ENCODE measurements around the gene SLC25A47. TPM values are rescaled to one million over a fixed set of nuclear protein-coding genes. Genes with fewer than 3 reads are reported as not detected.
"Not testable (repeated sequence)": the region's sequence is repeated elsewhere in the genome, so short reads cannot be mapped to it uniquely, and the experiment has no call there.

The SLC25A47 gene
- total RNA-seq, 1 donor from 2014 or later = not detected

DNA sequence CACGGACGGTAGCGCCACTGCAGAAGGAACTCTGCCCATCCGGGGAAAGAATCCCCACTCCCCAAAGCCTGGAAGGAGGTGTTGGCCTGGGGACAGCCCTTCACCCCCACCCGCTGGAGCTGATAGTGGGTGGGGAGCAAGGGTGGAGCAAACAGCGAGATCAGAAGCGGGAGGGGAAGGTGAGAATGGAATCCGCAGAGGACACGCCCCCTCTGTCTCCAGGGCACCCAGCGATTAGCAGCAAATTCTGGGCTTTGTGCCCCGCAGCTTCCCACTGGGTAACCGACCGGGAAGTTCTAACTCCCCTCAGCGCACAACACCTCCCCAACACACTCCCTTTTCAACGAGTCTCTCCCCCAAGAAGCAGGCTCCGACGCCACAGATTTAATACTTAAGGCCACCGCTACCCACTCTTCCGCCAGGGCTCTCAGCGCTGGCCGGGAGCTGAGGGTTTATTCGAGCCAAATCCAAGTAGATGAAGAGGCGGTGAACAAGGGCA is 18.3 kb upstream of the SLC25A47 start:
- no peak for DNase-seq (ENCODE audit: low spot score)

DNA sequence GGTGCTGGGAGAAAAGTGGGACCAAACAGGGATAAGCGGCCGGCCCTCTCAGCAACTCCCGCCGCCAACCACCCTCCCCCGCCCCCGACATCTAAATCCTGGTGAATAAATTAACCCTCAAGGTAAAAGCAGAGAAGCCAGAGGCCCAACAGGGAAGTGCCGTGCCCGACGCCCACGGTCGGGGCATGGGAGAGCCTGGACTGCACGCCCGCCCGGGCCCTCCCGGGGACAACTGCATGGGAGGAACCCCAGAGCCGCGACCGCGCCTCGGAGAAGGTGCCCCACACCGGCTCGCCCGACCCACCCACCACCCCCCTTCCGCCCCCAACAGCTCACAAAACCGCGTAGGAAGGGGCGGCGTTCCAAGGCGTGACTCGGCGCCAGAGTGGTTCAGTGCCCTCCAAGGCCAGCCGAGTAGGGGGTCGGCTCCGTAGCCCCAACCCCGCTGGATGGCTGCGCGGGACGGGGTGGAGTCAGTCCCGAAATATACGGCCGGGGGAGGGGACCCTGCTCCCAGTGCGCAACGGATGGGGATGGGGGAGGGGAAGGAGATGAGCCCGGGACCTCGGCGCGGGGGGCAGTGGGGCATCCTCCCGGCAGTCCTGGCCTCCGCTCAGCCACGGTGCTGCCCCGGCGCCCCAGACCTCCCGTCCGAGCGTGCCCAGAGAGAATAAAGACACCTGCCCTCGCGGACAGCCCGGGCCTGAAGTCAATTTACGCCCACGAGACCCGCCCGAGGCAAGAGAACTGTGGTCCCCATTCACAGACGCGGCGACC is 17.6 kb upstream of the SLC25A47 start:
- no peak for DNase-seq (ENCODE audit: low spot score)

DNA sequence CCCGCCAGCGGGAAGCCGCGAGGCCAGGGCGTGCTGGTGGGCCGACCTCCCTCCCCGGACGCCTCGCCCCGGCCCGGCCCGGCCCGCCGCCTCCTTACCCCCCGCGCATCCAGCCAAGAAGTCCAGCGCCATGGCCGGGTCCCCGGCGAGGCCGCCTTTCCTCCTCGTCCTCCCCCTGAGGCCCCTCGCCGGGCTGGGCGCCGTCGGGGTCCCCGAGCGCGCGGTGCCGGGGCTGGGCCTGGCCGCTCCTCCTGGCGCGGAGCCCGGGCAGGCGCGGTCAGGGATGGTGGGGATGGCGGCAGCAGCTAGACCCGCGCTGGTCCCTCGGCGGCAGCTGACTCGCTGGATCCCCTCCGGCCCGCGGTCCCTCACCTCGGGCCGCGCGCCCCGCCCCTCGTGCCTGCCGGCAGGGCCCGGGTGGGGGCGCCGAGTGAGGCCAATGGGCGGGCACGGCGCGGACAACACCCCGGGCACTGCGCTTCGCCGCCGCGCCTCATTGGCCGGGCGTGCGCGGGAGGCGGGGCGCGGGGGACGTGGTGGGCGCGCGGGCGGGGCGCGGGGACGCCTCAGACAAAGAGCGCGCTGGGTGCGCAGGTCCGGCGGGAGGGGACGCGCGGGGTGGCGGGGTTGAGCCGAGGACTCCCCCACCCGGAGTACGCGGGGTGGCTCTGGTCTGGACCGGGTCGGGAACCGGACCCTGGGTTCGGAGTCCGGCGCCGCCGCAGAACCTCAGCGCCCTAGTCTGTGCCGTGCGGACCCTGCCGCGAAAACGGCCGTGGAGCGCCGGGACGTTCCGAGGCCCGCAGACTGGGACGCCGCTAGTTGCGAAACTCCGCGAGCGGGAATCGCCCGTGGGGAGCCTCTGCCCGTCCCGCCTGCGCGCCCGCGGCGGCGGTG is 16.8 kb upstream of the SLC25A47 start, which contains the start of gene SLC25A29:
SLC25A29 (minus strand) TSS at position 344 of the 897 bp plus-strand sequence; CDS start at position 132, 212 bp downstream.
- peak; percentile 96 for DNase-seq (ENCODE audit: low spot score)

DNA sequence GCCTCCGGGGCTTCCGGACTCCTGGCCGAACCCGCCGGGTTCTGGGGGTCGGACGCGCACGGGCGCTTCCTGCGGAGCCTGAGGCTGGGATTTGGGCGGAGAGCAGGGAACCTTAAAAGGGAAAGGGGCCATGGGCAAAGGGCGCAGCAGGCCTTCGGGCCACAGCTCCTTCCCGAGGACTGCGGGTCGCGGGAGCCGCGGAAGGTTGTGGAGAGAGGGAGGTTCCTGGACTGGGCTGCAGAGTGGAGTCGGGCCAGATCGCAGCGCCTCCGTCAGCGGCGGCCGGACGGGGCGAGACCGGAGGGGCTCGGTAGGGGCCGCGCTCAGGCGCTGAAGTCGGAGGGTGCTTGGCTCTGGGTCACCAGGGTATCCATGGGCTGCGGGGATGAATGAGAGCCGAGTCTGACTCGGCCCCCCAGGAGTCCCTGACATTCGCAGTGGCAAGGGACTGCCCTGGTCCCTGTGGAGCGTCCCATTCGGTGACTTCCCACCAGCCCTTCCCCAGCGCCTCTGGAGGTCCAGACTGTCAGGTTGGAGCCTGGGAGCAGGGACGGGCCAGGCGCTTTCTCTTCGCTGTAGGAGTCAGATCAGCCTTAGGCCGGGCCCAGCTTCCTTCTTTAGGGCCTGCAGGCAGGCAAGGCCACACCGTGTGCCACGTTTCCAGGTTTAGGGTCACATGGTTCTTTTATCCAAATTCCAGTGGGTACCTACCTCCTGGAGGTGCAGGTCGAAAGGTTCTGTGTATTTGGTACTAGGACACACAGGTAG is 16.0 kb upstream of the SLC25A47 start:
- no peak for DNase-seq (ENCODE audit: low spot score)

DNA sequence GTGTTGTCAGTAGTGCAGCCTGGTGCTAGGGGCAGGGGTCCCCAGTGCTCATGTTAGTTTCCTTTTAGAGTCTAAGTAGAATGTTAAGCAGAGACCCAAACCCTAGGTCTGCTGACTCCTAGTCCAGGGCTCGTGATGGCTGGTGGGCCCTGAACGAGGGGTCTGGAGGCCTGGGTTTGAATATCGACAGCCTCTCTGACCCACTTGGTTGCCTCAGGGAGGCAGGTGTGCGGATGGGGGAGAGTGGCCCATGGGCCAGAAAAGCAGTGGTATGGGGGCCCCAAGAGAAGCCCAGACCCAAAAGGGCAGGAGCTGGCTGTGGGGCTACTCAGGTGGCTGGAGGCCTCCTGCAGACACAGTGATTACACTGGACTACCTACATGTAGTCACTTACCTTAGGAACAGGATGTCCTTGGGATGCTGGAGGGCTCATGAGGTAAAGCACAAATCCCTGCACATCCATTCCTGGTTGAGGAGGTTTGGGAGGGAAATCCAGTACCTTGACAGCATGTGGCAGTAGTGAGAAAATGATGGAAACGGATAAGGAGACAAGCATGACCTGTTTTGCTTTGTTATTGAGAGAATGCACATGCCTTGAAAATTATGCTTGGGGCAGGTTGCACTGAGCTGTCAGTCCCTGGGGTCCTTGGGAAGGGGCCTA is 15.2 kb upstream of the SLC25A47 start:
- DNase-seq (ENCODE audit: low spot score) = no peak

DNA sequence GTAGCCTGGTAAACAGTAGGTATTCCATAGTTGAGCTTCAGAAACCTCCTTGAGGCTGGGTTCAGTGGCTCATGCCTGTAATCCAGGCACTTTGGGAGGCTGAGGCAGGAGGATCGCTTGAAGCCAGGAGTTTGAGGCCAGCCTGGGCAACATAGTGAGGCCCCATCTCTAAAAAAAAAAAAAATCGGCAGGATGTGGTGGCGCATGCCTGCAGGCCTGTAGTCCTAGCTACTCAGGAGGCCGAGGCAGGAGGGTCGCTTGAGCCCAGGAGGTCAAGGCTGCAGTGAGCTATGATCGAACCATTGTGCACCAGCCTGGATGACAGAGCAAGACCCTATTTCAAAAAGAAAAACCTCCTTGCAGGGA is 14.7 kb upstream of the SLC25A47 start:
- not testable (repeated sequence) for DNase-seq (ENCODE audit: low spot score)

DNA sequence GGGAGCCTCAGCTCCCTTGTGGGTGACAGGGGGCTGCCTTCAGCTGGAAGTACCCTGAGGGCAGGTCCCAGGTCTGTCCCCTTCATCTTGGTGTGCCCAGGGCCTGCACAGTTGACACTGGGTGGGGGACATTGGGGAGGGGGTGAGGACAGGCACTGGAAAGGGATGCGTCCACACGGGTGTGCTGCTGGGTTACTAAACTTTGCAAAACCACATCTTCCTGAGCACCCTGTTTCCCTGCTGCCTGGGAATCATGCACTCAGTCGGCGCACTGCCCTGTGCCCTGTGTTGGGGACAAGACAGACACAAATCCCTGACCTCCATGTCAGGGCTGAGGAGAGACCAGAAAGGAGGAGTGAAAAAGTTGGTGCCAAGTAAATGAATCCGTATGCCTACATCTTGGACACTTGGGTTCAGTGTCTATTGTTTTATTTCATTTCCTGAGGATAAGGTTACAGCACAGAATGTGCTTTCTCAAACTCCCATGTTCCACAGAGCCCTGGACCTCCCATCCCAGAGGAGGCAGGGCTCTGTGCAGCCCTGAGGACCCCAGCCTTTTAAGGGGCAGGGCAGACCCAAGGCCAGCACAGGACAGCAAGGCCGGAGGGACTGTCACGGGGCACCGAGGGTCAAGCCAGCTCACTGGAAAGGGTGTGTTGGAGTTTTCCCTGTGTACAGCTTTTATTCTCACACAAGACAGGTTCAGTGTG is 14.0 kb upstream of the SLC25A47 start:
- DNase-seq (ENCODE audit: low spot score) = no peak

DNA sequence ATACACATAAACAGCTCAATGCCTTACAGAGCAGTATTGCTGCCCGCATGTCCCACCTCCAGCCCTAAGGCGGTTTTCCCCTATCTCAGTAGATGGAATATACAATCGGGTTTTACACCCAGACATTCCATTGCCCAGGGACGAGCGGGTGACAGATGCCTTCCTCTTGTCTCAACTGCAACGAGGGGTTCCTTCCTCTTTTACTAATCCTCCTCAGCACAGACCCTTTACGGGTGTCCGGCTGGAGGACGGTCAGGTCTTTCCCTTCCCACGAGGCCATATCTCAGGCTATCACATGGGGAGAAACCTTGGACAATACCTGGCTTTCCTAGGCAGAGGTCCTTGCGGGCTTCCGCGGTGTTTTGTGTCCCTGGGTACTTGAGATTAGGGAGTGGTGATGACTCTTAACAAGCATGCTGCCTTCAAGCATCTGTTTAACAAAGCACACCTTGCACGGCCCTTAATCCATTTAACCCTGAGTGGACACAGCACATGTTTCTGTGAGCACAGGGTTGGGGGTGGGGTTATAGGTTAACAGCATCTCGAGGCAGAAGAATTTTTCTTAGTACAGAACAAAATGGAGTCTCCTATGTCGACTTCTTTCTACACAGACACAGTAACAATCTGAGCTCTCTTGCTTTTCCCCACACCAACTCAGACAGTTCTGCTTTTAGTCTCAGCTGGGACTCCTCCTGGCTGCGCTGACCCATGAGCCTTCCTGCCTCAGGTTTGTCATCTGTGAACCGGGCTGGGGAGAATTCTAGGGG is 10.8 kb upstream of the SLC25A47 start:
- not testable (repeated sequence) for DNase-seq (ENCODE audit: low spot score)

DNA sequence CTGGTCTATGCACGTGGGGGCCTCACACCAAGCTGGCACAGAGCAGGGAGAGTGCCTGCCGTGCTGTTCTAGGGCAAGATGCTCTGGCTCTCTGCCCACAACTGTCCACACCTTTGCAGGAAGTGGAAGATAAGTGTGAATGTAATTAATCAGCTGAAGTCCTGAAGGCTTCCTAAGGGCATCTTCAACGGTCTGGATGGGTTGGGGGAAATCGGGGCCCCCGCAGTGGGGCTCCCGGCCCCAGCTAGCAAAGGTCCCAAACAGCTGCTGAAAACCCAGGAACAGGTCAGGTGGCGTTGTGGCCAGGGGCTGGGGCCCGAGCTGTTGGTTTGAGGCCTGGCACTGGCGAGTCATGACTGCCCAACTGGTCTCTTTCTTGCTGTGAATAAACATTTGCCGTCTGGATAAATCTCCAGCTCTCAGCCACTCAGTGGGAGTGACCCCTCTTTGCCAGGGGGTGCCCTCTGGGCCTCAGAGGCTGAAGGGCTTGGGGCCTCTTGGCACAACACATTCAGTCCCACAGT is 10.2 kb upstream of the SLC25A47 start:
- DNase-seq (ENCODE audit: low spot score) = no peak

DNA sequence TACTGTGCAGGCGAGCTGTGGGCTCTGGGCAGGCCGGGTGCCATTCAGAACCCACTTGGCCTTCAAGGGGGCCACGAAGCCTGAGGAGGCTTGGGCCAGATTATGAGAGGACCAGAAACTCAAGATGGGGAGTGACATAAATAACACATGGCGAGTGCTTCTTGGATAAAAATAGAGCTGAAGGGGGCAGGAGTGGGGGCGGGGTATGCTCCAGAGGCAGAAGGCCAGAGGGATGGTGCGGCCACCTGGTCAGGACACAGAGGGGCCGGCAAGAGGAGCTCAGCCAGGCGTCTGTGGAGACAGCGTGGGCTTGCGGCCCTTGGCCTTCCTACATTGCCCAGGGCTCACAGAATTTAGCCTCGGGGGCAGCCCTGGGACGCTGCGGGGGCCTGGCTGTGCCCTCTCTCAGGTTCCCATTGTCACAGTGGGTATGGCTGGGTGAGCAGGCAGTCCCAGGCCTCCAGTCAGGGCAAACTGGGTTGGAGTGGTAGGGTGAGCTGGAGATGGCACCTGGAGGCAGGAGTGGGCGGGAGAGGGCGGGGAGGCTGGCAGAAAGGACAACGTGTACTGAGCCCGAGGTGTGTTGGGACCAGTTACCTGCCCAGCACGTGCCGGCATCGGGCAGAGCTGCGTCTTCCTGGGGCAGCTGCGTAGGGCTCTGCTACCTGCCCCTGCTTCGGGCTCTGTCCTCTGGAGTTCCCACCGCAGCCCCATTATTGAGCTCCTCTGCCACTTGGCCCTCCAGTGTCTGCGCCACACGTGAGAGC is 9.5 kb upstream of the SLC25A47 start:
- no peak for DNase-seq (ENCODE audit: low spot score)

DNA sequence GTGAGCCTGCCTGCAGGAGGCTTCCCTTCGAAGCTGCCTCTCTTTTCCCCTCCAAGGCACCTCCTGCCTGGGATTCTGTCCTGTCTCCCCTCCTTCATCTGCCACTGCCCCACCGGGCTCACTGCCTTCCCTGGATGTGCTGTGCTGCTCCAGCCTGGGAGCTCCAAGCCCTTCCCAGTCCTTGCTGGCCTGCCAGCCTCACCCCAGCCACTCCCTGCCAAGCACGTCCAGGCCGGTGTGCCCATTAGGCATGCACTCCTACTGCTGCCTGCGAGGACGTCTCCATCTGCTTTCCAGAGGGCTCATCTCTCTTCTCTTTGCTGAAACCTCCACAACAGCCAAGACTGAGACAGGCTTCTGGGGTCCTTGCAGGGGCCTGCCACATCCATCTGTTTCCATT is 8.4 kb upstream of the SLC25A47 start:
- DNase-seq (ENCODE audit: low spot score) = no peak

DNA sequence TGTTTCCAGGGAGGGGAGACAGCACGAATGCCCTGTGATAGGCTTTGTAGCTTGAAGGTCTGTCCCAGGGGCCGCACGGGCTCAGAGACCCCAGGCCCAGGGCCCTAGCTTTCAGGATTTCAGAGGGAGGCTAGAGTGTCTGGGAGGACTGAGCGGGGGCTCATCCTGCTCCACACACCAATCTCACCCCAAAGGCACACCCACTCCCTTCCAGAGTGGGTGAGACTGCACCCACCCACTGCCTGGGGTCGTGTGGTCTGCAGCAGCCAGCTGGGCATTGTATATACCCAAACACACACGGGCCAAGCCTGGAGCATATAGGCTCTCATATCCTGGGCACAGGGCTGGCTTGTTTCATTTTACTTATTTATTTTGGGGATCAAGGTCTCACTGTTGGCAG is 5.8 kb upstream of the SLC25A47 start:
- no peak for DNase-seq (ENCODE audit: low spot score)

DNA sequence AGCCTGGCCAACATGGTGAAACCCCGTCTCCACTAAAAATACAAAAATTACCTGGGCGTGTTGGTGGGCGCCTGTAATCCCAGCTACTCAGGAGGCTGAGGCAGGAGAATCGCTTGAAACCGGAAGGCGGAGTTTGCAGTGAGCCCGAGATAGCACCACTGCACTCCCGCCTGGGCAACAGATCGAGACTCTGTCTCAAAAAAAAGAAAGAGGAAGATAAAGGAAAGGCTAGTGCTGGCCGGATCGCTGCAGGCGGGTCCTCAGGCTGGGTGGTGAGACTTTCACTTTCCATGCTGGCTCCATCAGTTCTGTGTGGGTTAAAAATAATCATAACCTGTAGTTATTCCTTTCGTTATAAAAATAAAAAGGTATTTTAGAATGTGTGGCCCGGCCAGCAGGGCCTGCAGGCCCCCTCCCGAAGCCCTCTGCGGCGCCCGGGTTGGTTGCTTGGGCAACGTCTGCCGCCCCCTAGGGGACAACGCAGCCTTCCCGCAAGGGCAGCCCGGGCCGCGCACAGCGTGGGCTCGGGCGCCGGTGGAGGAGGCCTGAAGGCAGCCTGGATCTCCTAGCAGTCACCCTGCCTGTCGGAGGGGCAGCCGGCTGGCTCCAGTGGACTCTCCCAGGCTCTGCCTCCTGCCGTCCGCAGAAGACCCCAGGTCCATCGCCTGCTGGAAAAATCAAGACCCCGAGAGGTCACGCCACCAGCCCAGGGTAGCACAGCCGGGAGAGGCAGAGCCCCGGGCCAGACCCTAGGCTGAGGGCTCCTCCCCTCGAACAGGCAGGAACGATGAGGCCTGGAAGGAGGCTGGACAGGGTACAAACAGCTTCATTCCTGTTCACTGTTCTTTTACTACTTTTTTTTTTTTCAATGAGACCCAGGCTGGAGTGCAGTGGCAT is 5.0 kb upstream of the SLC25A47 start:
- no peak for DNase-seq (ENCODE audit: low spot score)

DNA sequence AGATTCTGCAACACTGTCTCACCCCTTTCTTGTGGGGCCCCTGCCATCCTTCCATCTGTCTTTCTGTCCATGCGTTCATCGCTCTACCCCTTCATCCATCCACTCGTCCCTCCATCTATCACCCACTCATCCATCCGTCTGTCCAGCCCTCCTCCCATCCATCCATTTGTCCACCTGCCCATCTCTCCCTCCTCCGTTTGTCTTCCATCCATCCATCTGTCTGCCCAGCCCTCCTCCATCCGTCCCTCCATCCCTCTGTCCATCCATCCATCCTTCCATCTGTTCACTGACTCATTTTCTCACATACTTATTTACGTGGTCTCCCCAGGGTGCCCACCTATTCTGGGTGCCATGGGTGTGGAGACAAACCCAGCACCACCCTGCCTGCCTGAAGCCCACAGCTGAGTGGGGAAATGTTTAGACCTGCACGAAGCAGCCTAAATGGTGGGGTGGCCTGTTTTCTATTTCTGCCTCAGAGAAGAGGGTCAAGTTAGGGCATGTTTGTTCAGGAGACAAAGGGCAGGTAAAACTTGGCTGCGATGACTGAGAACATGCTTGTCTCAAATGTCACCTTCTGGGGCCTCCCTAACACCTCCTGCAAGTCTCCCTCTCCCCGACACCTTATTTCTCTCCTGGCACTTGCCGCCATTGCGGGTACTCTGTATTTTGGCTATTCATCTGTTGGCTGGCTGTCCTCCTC is 2.8 kb upstream of the SLC25A47 start:
- no peak for DNase-seq (ENCODE audit: low spot score)

DNA sequence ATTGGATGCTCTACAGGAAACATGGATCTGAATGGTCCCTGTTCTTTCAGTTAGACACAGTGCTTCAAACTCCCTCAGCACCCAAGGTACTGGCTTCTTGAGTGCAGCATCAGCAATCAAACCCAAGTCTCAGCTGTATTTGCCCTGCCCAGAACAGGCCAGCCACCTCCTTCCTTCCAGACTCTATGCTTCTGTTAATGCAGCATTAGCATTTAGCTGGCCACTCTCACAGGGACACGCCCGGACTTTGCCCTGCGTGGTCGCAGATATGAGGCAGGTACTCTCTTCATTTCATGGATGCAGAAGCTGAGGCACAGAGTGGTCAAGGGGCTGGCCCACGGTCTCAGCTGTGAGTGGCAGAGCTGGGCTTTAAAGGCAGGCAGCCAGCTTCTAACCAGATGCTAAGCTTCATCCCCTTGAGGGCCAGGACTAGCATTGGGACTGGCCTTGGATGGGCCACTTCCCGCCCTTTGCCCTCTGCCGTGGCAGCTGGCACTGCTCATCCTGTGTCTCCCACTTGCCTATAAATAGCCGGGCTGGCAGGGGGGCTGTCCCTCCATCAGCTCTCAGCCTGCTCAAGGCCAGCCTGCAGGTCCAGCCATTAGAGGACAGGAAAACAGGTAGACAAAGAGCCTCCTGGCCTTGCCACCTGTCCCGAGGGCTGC is 1.5 kb upstream of the SLC25A47 start:
- DNase-seq (ENCODE audit: low spot score) = no peak

All from mesenteric fat pad (tissue), 1 donor.